Measurements from ENCODE around the gene ROR1. TPM values are rescaled to one million over a fixed set of nuclear protein-coding genes. Genes with fewer than 3 reads are reported as not detected.
A peak's percentile ranks its signal among the peaks of the same experiment; 100 is the strongest.

Gene ROR1
- total RNA-seq, 8 experiments from 2014 or later, result 1.2 to 15.7 (median 2.7) TPM

DNA sequence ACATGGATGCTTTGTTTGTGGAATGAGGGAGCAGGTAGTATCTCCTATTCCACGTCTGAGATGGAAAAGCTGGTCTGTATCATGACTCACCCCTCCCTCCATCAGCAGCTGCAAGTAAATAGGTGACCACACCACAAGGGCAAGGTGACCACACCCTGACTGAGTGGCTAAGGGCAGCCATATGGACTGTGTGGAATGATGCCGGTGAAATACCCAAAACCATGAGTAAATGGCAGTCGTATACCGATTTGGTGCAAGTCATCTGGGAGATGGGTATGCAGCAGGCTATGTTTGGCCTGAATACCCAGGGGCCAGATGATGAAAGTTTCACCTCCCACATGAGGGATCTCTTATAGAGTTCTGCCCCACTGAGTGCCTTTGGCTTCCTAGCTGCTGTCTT, 413.8 kb downstream of the ROR1 start:
- ATAC-seq (replicated peaks in 6 of 8), result peak in 2 of 8 experiments; percentile 52 to 93
- Histone ChIP-seq H3K27ac (no peak overlapping the region), H3K4me1 (replicated peaks in 1 of 2) (no peaks in the 10 kb centered on the region), H3K4me3 (no peak overlapping the region)
- in situ Hi-C loops (cut with MboI; ENCODE audit: low pct_unique_long_range_greater_than_20kb in 2 of 9, low sequenced_read_pairs in 9 of 9, unreplicated experiment in 9 of 9), result no loop called here
- WGBS, 10 experiments, result 100% methylated on average over 1 to 3 of the region's 4 CpGs; no CpG with 5 or more reads in 7 of the 10 experiments

DNA sequence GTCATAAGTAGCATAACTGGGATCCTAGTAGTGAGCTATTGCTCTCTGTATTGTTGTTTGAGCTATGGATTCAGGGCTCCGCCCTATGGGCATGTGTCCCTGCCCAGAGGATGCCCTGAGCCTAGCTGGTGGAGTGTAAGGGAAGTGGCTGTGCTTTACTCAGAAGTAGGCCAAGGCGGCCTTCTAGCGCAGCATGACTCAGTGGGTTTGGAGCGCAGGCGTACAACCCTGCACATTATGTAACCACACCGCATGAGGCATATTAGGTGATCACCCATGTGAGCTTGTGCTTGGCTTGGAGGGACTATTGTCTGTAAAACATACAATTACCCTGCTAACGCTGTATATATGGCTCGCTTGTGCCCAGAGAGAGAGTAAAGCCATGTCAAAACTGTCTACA, 418.5 kb downstream of the ROR1 start:
- in situ Hi-C loops (cut with MboI; ENCODE audit: low pct_unique_long_range_greater_than_20kb in 2 of 9, low sequenced_read_pairs in 9 of 9, unreplicated experiment in 9 of 9), result no loop called here

DNA sequence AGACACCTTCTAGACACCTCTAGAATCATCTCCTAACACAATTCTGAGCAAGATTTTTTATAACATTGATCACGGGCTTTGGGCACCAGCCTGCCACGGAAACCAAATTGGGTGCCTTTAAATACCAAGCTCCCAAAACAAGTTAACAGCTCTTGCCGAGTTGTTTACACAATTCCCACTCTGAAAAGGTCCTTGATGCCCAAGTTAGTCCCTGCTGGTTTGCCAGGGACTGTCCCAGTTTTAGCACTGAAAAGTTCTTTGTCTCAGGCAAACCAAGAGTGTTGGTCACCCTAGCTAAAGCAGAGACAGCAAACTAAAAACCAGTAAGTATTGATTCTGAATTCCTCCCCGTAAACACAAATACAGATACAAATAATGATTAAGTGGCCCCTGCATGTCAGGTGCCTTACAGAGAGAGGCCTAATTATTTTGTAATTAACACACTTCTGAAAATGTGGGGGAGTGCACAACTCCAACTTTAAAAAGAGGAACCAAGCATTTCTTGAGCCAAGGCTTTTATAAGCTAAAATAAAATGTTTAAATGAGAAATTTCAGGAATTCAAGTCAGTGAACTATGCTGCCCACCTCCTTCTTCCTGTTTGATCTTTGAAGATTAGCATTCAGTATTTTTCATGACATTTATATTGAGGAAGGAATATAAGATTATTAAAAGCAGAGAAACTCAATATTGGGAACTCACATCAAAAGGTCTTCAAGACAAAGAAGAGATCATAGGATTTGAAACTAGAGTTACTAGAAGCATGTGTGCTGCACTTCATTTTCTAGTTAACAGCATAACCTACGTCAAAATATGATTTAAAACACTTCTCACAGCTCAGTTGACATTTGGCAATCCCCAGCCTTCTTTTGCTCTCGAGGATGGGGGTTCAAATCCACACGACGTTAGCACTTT, 420.6 kb downstream of the ROR1 start:
- in situ Hi-C loops (cut with MboI; ENCODE audit: low pct_unique_long_range_greater_than_20kb in 2 of 9, low sequenced_read_pairs in 9 of 9, unreplicated experiment in 9 of 9), result no loop called here
- no peak overlapping the region for H3K4me3 ChIP-seq
- WGBS, 10 experiments, result 0 to 90% (median 64%) methylated on average over 1 to 8 of the region's 8 CpGs
- no peaks in the 10 kb centered on the region for H3K4me1 ChIP-seq (replicated peaks in 1 of 2)
- no peak for ATAC-seq (replicated peaks in 6 of 8)
- H3K27ac ChIP-seq, result no peak overlapping the region

More for the DNA sequence above, 418.5 kb downstream of the ROR1 start:
- no peak overlapping the region for H3K27ac ChIP-seq
- no peak overlapping the region for H3K4me3 ChIP-seq
- no peak for ATAC-seq (replicated peaks in 6 of 8)
- no peaks in the 10 kb centered on the region for H3K4me1 ChIP-seq (replicated peaks in 1 of 2)
- WGBS, 10 experiments, result 83 to 100% (median 97%) methylated on average over 2 to 8 of the region's 8 CpGs; no CpG with 5 or more reads in 3 of the 10 experiments

DNA sequence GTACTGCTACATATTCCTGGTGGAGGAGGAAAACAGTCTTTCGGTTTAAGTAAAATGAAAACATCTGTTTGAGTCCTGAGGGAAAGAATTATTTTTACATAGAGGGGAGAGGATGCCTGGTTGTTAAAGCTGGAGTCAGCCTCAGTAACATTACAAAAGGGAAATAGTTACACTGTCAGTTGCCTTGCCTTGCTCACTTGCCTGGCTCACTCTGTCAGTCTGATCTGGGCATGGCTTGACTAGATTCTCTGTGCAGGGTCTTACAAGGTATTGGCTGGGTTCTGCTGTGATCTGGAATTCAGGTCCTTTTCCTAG, 421.2 kb downstream of the ROR1 start:
- peak in 2 of 8 experiments; percentile 53 to 69 for ATAC-seq (replicated peaks in 6 of 8)
- WGBS, 10 experiments, result 0 to 100% (median 54%) methylated on average over 1 of the region's 1 CpG; no CpG with 5 or more reads in 4 of the 10 experiments
- Histone ChIP-seq H3K27ac (no peak overlapping the region), H3K4me1 (replicated peaks in 1 of 2) (no peaks in the 10 kb centered on the region), H3K4me3 (no peak overlapping the region)
- in situ Hi-C loops (cut with MboI; ENCODE audit: low pct_unique_long_range_greater_than_20kb in 2 of 9, low sequenced_read_pairs in 9 of 9, unreplicated experiment in 9 of 9), result no loop called here

DNA sequence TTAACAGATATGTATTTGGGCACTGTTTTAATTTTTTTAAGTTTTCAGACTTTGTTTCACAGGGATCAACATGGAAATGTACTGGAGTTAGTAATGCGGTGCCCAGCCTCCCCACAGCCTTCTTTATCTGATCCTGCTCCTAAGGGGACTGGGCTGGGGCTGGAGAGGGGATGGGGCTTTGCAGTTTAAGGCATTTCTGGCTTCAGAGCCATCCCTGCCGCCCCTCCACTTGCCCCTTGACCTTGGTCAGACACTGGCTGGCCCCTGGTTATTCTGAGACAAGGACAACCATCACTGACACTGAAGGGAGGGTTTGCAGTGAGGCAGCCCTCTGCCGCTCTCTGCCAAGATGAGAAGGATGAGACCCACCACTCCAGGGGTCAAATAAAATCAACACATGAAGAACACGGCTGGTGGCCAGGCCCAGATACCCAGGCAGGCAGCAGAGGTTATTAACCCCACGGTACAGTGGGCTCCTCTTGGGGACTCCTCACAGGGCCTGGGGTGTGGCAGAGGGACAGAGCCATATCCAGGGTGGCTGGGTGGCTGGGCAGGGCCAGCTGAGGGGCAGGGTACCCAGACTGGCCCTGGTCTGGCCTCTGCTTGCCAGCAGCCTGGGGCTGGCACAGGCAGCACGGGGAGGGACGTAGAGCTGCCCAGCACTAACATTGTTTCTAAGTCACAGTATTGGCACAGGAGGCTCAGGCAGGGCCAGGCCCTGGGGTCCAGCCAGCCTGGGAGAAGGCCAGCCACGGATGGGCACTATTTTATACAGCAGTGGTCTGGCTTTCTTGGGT, 422.5 kb downstream of the ROR1 start:
- no peak for ATAC-seq (replicated peaks in 6 of 8)
- Histone ChIP-seq H3K4me3 (no peak overlapping the region), H3K27ac (no peak overlapping the region), H3K4me1 (replicated peaks in 1 of 2) (no peaks in the 10 kb centered on the region)
- in situ Hi-C loops (cut with MboI; ENCODE audit: low pct_unique_long_range_greater_than_20kb in 2 of 9, low sequenced_read_pairs in 9 of 9, unreplicated experiment in 9 of 9), result no loop called here
- WGBS, 10 experiments, result 20 to 100% (median 64%) methylated on average over 1 to 8 of the region's 8 CpGs; no CpG with 5 or more reads in 2 of the 10 experiments

DNA sequence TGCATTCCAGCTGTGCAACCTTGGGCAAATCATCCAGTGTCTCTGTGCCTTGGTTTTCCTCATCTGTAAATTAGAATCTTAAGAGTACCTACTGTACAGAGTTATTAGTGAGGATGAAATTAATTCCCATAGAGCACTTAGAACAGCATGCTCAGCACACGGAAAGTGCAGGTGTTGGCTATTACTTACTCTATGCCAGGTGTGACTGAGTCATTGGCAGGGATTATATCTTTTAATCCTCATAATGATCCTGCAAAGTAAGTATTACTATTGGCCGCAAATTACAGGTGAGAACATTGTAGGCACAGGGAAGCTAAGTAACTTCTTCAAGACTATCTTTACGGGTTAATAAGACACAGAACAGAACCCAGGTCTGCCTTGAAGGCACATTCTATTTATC, 423.3 kb downstream of the ROR1 start:
- 60 to 100% (median 92%) methylated on average over 1 to 3 of the region's 3 CpGs; no CpG with 5 or more reads in 2 of the 10 experiments for WGBS, 10 experiments
- H3K4me1 ChIP-seq (replicated peaks in 1 of 2), result no peaks in the 10 kb centered on the region
- ATAC-seq (replicated peaks in 6 of 8), result no peak
- H3K27ac ChIP-seq, result no peak overlapping the region
- in situ Hi-C loops (cut with MboI; ENCODE audit: low pct_unique_long_range_greater_than_20kb in 2 of 9, low sequenced_read_pairs in 9 of 9, unreplicated experiment in 9 of 9), result no loop called here
- H3K4me3 ChIP-seq, result no peak overlapping the region

DNA sequence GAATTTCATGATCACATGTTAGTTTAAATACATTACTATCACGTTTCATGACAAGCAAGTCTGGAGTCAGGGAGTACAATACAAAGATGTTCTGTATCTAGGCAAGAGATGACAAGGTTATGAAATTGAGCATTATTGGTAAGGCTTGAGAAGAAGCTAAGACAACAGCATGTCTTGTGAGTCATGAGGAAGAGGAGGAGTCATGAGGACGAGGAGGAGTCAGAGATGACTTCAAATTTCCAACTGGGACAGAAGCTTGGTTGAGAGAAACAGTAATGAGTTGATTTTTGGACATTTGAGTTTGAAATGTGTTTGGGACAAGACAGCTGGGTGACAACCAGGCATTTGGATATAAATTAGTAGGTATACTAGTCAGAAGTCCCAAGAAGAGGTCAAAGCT, 425.3 kb downstream of the ROR1 start:
- ATAC-seq (replicated peaks in 6 of 8), result no peak
- H3K4me3 ChIP-seq, result no peak overlapping the region
- H3K27ac ChIP-seq, result no peak overlapping the region
- in situ Hi-C loops (cut with MboI; ENCODE audit: low pct_unique_long_range_greater_than_20kb in 2 of 9, low sequenced_read_pairs in 9 of 9, unreplicated experiment in 9 of 9), result no loop called here
- whole genome bisulfite sequencing, 10 experiments, result 20 to 75% (median 60%) methylated on average over 1 to 2 of the region's 2 CpGs; no CpG with 5 or more reads in 3 of the 10 experiments
- no peaks in the 10 kb centered on the region for H3K4me1 ChIP-seq (replicated peaks in 1 of 2)

DNA sequence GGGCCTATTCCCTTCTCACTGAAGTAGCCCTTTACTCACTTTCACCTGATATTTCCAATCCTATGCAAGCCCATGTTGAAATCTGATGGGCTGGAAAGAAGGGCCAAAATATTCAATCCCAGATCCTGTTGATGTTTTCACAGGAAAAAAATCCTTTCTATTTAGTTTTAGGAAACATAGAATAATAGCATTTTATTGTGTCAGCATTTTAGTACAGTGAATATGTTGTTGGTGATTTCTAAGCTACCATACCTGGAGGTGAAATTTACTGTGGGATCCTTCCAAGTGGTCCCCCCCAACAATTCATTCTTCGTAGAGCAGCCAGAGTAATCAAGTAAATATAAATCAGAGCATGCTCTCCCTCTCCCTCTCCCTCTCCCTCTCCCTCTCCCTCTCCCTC, 426.2 kb downstream of the ROR1 start:
- no peak overlapping the region for H3K4me3 ChIP-seq
- in situ Hi-C loops (cut with MboI; ENCODE audit: low pct_unique_long_range_greater_than_20kb in 2 of 9, low sequenced_read_pairs in 9 of 9, unreplicated experiment in 9 of 9), result no loop called here
- no peak for ATAC-seq (replicated peaks in 6 of 8)

DNA sequence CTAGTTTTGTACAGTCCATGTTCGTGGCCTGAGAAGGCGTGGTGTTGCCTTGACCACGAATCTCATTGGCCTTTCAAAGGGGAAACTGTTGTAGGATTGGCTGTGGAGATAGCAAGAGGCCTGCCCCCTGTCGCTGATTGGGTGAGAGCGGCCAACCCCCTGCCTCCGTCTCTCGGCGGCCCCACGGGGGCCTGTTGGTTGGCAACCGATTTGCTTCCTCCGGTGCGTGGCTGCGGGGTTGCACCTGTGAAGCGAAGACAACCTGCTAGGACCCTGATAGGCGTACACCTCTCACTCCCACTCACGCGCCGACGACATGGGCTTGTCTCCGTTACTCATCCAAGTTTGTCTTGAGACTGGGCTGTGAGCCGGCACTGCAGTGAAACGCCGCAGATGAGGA, 429.6 kb downstream of the ROR1 start, which contains the start of gene UBE2U:
Gene UBE2U, plus strand, starts transcription at position 204 of the 400 bp plus-strand sequence. CDS start 428 bp downstream, outside the sequence.
- H3K27ac ChIP-seq, result no peak within 1 kb of the TSS
- no peaks in the 10 kb centered on the region for H3K4me1 ChIP-seq (replicated peaks in 1 of 2)
- WGBS, 10 experiments, result 85 to 100% (median 94%) methylated on average over 3 to 20 of the region's 23 CpGs; no CpG with 5 or more reads in 4 of the 10 experiments
- in situ Hi-C loops (cut with MboI; ENCODE audit: low pct_unique_long_range_greater_than_20kb in 2 of 9, low sequenced_read_pairs in 9 of 9, unreplicated experiment in 9 of 9), result no loop called here
- ATAC-seq (replicated peaks in 6 of 8), result no peak
- no peak within 1 kb of the TSS for H3K4me3 ChIP-seq

More for the DNA sequence above, 426.2 kb downstream of the ROR1 start:
- 30 to 86% (median 40%) methylated on average over 1 of the region's 1 CpG; no CpG with 5 or more reads in 7 of the 10 experiments for WGBS, 10 experiments
- H3K27ac ChIP-seq, result no peak overlapping the region
- no peaks in the 10 kb centered on the region for H3K4me1 ChIP-seq (replicated peaks in 1 of 2)

DNA sequence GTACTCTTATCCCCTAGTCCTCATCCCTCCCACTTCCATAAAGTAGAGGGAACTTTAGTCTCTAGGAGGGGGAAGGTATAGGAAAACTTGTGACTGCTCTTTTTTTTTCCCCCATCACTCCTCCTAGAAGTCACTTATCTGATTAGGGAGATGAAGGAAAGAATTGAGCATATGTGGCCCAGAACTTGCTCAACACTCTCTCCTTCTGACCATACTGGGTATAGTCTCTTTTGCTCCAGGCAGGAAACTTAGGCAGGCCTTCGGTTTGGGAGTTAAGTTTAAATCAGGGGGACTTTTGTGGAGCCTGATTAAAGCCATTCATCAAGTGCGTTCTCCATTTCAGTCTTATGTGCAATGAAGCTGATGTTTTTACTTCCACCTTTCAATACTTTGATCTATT, 435.4 kb downstream of the ROR1 start:
- peak in 1 of 8 experiments; percentile 36 for ATAC-seq (replicated peaks in 6 of 8)
- Histone ChIP-seq H3K4me3 (no peak overlapping the region), H3K4me1 (replicated peaks in 1 of 2) (no peaks in the 10 kb centered on the region), H3K27ac (no peak overlapping the region)
- in situ Hi-C loops (cut with MboI; ENCODE audit: low pct_unique_long_range_greater_than_20kb in 2 of 9, low sequenced_read_pairs in 9 of 9, unreplicated experiment in 9 of 9), result no loop called here
- 50 to 100% (median 70%) methylated on average over 1 to 2 of the region's 2 CpGs; no CpG with 5 or more reads in 2 of the 10 experiments for WGBS, 10 experiments

DNA sequence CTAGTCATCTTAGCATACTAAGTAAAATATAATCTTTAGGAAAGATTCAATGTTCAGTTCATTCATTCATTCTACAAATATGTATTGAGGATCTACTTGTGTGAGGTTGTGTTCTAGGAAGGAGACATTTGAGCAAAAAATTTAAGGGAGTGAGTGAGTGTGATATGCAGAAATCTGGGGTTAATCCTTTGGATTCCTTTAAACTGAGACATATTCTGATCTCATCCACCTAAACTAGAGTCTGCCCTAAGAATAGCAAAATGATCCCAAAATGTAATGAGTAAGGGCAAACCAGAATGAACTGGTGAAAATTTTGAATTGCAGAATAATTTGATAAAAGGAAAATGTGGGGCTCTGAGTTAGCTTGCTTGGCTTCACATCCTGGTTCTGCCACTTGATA, 438.2 kb downstream of the ROR1 start:
- ATAC-seq (replicated peaks in 6 of 8), result peak in 3 of 8 experiments; percentile 17 to 99 (median 99)
- no peak overlapping the region for H3K4me3 ChIP-seq
- H3K4me1 ChIP-seq (replicated peaks in 1 of 2), result no peaks in the 10 kb centered on the region
- no peak overlapping the region for H3K27ac ChIP-seq
- in situ Hi-C loops (cut with MboI; ENCODE audit: low pct_unique_long_range_greater_than_20kb in 2 of 9, low sequenced_read_pairs in 9 of 9, unreplicated experiment in 9 of 9), result no loop called here

DNA sequence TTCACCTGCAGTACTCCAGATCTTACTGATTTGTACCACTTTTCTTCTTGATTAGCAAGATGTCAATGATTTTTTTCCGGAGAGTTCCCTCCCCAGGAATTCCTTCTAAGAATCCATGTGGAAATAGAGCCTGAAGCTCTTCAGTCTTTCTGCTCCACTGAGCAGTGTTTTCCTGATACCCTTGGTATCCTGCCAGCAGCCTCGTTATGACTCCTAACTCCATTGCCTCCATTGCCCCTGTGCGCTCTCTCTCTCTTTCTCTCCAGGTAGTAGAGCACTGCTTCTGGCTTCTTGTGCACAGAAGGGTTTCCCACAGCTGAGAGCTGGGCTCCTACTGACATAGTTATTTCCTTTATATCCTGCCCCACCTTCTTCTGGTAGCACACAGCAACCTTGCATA, 441.8 kb downstream of the ROR1 start:
- in situ Hi-C loops (cut with MboI; ENCODE audit: low pct_unique_long_range_greater_than_20kb in 2 of 9, low sequenced_read_pairs in 9 of 9, unreplicated experiment in 9 of 9), result no loop called here
- WGBS, 10 experiments, result 50 to 100% (median 85%) methylated on average over 1 to 3 of the region's 3 CpGs; no CpG with 5 or more reads in 2 of the 10 experiments
- no peaks in the 10 kb centered on the region for H3K4me1 ChIP-seq (replicated peaks in 1 of 2)
- H3K4me3 ChIP-seq, result no peak overlapping the region
- no peak overlapping the region for H3K27ac ChIP-seq
- ATAC-seq (replicated peaks in 6 of 8), result no peak

DNA sequence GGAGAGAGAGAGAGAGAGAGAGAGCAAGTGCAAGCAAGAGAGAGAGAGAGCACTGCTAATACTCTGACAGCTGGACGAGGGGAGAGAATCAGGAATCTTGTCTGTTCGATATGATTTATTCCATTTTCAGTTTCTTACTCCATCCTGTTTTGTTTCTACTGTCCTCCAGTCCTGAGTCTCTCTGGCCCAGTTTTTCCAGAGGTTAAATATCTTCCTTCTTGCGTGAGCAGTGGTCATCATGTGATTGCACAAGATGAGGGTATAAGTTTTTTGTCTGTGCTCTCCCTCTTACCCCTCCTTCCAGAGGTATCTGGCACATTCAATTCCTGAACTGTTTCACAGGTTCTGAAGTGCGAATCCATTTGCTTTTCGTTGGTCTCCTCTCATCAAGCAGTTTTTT, 446.4 kb downstream of the ROR1 start:
- no peak overlapping the region for H3K27ac ChIP-seq
- H3K4me3 ChIP-seq, result no peak overlapping the region
- H3K4me1 ChIP-seq (replicated peaks in 1 of 2), result no peaks in the 10 kb centered on the region
- 53 to 94% (median 81%) methylated on average over 3 to 5 of the region's 5 CpGs for WGBS, 10 experiments
- in situ Hi-C loops (cut with MboI; ENCODE audit: low pct_unique_long_range_greater_than_20kb in 2 of 9, low sequenced_read_pairs in 9 of 9, unreplicated experiment in 9 of 9), result no loop called here
- no peak for ATAC-seq (replicated peaks in 6 of 8)
